Mucosa of descending colon (tissue), 3 donors: ENCODE results near the gene DOCK10. TPM values are rescaled to one million over a fixed set of nuclear protein-coding genes. Genes with fewer than 3 reads are reported as not detected.

ENCODE experiments used
- ATAC-seq: fragments of 200-7000 bp; cut with Tn5 transposase; one replicate; pipeline ENCODE4 v1.9.1; 2020; ENCODE audit warnings: mild to moderate bottlenecking, moderate library complexity
- DNase-seq, 3 donors: peaks; one replicate each; pipeline ENCODE4 v3.0.0-alpha.2; 2020
- H3K36me3 ChIP-seq: fragments of 200-600 bp; one replicate; pipeline ENCODE4 v1.8.0; 2021; ENCODE audit warnings: low read depth, mild to moderate bottlenecking
- H3K4me1 ChIP-seq: fragments of 200-600 bp; one replicate; pipeline ENCODE4 v1.8.0; 2021; ENCODE audit warnings: low read depth, mild to moderate bottlenecking
- H3K4me3 ChIP-seq: fragments of 200-600 bp; one replicate; pipeline ENCODE4 v1.8.0; 2021; ENCODE audit warnings: mild to moderate bottlenecking
- H3K9me3 ChIP-seq: fragments of 200-600 bp; one replicate; pipeline ENCODE4 v1.8.0; 2021; ENCODE audit warnings: mild to moderate bottlenecking
- intact Hi-C, 2 donors: fragments of 100-400 bp; cut with DNase I in 1 of 2; cut with micrococcal nuclease in 1 of 2; formaldehyde crosslinking; loops; one replicate each; pipeline versions ENCODE4 v1.11.0 to v1.11.1; 2022; cut with DNase I, micrococcal nuclease
- total RNA-seq, 3 donors: library from RNA; stranded (reverse); fragmentation: NEBNext Ultra II Directional in 2 of 3; extraction: Animal tissue kit (Norgen Biotek cat#: 25700) in 2 of 3; gene quantifications; one replicate each; pipeline versions ENCODE4 v1.2.1 to v1.2.4, GENCODE V29; 2021 to 2023
- TF ChIP-seq, protein P1 (sequence below): fragments of 200-600 bp; IDR thresholded peaks from one replicate; pipeline ENCODE4 v1.8.0; 2022; ENCODE audit warnings: antibody characterized with exemption, mild to moderate bottlenecking
- donor health status: DM: no; HTN: no; CAD: no; lungs with moderate emphysema.
- donor health status: DM: no; HTN: no; CAD: no.
- donor health status: DM: no; HTN: yes; CAD: no.

DOCK10 gene
- total RNA-seq, 3 donors from 2014 or later: 13.3 to 20.6 (median 14.7) TPM

DNA sequence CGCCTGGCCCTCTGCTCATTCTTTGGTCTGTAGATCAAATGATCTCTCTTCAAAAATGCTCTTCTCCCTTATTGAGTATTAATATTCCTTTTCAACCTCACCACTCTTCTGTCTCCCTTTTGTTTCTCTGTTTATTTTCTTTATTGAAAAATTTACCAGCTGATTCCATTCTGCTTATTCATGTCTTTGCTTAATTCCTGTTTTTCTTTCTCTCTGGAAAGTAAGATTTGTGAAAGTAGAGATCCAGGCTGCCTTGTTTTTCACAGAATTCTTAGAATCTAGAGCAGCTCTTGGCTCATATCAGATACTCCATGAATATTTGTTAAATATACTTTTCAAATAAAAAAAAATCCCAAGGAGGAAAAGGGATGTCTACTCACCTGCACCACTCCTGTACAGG, 157.0 kb downstream of the DOCK10 start:
- TF ChIP-seq, protein P1, sequence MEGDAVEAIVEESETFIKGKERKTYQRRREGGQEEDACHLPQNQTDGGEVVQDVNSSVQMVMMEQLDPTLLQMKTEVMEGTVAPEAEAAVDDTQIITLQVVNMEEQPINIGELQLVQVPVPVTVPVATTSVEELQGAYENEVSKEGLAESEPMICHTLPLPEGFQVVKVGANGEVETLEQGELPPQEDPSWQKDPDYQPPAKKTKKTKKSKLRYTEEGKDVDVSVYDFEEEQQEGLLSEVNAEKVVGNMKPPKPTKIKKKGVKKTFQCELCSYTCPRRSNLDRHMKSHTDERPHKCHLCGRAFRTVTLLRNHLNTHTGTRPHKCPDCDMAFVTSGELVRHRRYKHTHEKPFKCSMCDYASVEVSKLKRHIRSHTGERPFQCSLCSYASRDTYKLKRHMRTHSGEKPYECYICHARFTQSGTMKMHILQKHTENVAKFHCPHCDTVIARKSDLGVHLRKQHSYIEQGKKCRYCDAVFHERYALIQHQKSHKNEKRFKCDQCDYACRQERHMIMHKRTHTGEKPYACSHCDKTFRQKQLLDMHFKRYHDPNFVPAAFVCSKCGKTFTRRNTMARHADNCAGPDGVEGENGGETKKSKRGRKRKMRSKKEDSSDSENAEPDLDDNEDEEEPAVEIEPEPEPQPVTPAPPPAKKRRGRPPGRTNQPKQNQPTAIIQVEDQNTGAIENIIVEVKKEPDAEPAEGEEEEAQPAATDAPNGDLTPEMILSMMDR: no peak
- intact Hi-C loops: no loop called here
- Histone ChIP-seq H3K4me1 (no peaks in the 10 kb centered on the region), H3K36me3 (no peaks in the 10 kb centered on the region), H3K9me3 (no peaks in the 10 kb centered on the region), H3K4me3 (no peak overlapping the region)
- no peak for DNase-seq
- no peak for ATAC-seq

DNA sequence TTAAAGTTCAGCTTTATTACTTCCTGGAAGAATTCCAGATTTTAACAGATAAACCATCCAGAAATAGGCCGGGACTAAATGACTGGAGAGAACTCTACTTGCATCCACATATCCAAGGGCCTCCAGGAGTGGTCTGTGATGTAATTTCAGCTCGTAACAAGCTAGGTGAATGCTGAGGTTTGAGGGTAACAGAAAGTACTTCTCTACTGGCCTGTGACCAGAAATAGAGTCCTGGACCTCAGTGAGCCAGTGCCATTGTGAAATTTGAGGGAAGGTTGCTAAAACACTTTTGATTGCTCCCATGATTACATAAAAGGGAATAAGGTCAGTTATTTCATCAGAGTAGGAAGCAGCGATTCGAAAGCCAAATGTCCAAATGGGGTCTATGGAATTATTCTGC, 158.1 kb downstream of the DOCK10 start:
- no peaks in the 10 kb centered on the region for H3K4me1 ChIP-seq
- intact Hi-C loops: no loop called here
- no peak for ATAC-seq

DNA sequence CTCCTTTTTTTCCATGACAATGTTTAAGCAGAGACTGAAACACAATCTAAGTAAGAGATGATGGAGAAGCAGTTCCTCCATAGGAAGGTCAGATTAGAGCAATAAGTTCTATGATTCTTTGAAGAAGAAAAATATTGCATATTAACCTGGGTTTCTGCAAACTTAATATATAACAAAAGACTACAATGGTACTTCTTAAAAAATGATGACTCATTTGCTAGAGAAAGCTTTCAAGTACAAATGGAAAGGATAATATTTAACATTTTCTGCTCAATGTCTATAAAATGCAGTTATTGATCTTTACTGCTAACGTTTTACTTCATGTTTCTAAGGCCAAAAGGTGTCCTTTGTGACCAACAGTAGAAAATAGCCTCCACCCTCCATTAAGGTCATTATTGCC, 158.6 kb downstream of the DOCK10 start:
- TF ChIP-seq, protein P1: no peak
- H3K9me3 ChIP-seq: no peaks in the 10 kb centered on the region

More for the DNA sequence above, 158.1 kb downstream of the DOCK10 start:
- no peak for DNase-seq
- Histone ChIP-seq H3K4me3 (no peak overlapping the region), H3K9me3 (no peaks in the 10 kb centered on the region), H3K36me3 (no peaks in the 10 kb centered on the region)
- TF ChIP-seq, protein P1: no peak

DNA sequence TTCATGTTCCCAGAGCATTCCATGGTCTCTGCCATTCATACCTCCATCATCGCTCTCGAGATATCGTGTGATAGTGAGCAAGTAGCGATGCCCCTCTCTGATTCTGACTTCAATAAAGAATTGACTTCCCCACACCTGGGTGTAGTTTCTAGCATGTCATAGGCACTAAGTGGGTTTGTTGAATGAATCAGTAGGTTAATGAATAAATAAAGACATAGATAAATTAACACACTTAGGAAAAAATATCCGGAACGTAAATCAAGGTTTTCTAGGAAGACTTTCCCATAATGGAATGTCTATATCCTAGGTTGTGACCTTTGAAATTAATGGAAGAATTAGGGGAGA, 159.1 kb downstream of the DOCK10 start:
- ATAC-seq (no peak), DNase-seq (no peak)
- Histone ChIP-seq H3K4me3 (no peak overlapping the region), H3K4me1 (no peaks in the 10 kb centered on the region), H3K9me3 (no peaks in the 10 kb centered on the region), H3K36me3 (no peaks in the 10 kb centered on the region)
- intact Hi-C loops: no loop called here
- TF ChIP-seq, protein P1: no peak

More for the DNA sequence above, 158.6 kb downstream of the DOCK10 start:
- Histone ChIP-seq H3K4me3 (no peak overlapping the region), H3K36me3 (no peaks in the 10 kb centered on the region), H3K4me1 (no peaks in the 10 kb centered on the region)
- ATAC-seq (no peak), DNase-seq (no peak)
- intact Hi-C loops: no loop called here

DNA sequence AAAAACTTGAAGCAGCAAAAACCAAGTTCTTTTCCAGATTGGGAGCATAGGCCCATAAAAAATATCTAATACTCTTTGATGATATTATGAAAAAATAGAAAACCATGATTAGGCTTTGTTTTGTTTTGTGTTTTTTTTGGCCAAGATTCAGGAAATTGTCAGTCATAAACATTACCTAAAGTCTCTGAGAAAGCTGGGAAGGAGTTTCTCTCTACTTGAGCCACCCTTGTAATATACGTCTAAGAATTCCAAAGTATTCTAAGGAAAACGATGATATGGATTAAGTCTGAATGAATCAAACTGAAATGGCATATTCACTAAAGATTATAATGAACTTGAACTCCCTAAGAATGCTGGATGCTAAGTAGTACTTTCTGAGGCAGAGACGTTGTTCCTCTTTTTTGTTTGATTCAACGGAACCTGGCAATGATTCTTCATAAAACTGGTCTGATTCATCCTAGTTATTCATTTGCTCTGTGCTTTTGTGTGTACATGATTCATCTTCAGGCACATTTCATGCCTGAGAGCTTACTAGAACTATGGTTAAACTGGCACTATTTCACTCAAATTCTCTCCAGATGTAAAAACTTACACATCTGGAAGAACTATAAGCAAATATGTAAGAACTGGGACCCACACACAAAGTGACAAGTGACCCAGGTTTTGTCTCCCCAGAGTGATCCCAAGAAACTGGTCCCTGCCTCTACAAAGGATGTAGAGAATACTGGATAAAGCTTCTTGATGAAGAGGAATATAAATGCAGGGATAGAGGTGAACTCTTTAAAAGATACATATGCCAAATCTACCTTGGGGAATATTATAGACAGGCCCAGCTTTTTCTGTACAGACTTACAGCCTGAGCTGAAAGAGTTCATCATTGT, 159.7 kb downstream of the DOCK10 start:
- intact Hi-C loops: no loop called here
- TF ChIP-seq, protein P1: no peak
- H3K9me3 ChIP-seq: no peaks in the 10 kb centered on the region
- H3K4me1 ChIP-seq: no peaks in the 10 kb centered on the region
- DNase-seq (no peak), ATAC-seq (peak; percentile 60)
- no peaks in the 10 kb centered on the region for H3K36me3 ChIP-seq
- H3K4me3 ChIP-seq: no peak overlapping the region
